Naive thymus-derived CD8-positive, alpha-beta T cell (primary cell): ENCODE measurements around the gene TBC1D23. TPM values are rescaled to one million over a fixed set of nuclear protein-coding genes. Genes with fewer than 3 reads are reported as not detected.
"Not testable (repeated sequence)": the region's sequence is repeated elsewhere in the genome, so short reads cannot be mapped to it uniquely, and the experiment has no call there.

Source experiments
- ATAC-seq, 2 donors: fragments of 150-1000 bp; cut with Tn5 transposase in 1 of 2; sonication (Bioruptor Pico), chemical (Tn5 transposase) in 1 of 2; 1 replicate in 1 of 2; 2 replicates in 1 of 2; pipeline ENCODE4 v1.10.0; 2021; ENCODE audit warnings: mild to moderate bottlenecking in 2 of 2, moderate library complexity in 2 of 2
- POLR2A ChIA-PET: fragments of 350-600 bp; sonication (Branson Sonifier 250); formaldehyde crosslinking; loops from one replicate; lab custom pipeline; 2021; ENCODE audit warnings: antibody characterized with exemption; lab: Charles Lee
- DNase-seq, 10 donors: peaks; one replicate each; pipeline versions ENCODE4 v3.0.0 to v3.0.0-alpha.2; 2020 to 2022
- H3K27ac Mint-ChIP-seq, 10 donors: one replicate each; pipeline ENCODE4 v1.8.0; 2020 to 2022; ENCODE audit warnings: mild to moderate bottlenecking in 10 of 10, mixed read lengths in 10 of 10, moderate library complexity in 4 of 10, inconsistent platforms in 1 of 10
- H3K27me3 Mint-ChIP-seq, 5 donors: one replicate each; pipeline ENCODE4 v1.8.0; 2021 to 2022; ENCODE audit warnings: mixed read lengths in 5 of 5
- H3K36me3 Mint-ChIP-seq, 3 donors: one replicate each; pipeline ENCODE4 v1.8.0; 2020 to 2022; ENCODE audit warnings: mixed read lengths in 3 of 3, mild to moderate bottlenecking in 2 of 3, inconsistent platforms in 1 of 3
- H3K4me1 Mint-ChIP-seq, 4 donors: one replicate each; pipeline ENCODE4 v1.8.0; 2021 to 2022; ENCODE audit warnings: mixed read lengths in 4 of 4
- H3K4me3 Mint-ChIP-seq, 10 donors: one replicate each; pipeline ENCODE4 v1.8.0; 2020 to 2022; ENCODE audit warnings: mild to moderate bottlenecking in 10 of 10, mixed read lengths in 10 of 10, moderate library complexity in 6 of 10, inconsistent platforms in 1 of 10
- H3K9me3 Mint-ChIP-seq, 9 donors: one replicate each; pipeline ENCODE4 v1.8.0; 2020 to 2022; ENCODE audit warnings: mixed read lengths in 9 of 9, mild to moderate bottlenecking in 3 of 9, inconsistent platforms in 1 of 9, moderate library complexity in 1 of 9
- polyA plus RNA-seq, 3 donors: library from polyadenylated mRNA; unstranded; fragments of 300-500 nt; fragmentation: Illumina TruSeq; gene quantifications; one replicate each; pipeline ENCODE4 v1.2.3, GENCODE V29; 2021
- total RNA-seq, 8 experiments: library from RNA in 2 of 8; stranded (reverse) in 2 of 8; gene quantifications; one replicate each; pipeline ENCODE4 v1.2.3 and lab custom pipeline; 2021 to 2026

The TBC1D23 gene
- total and polyA plus RNA-seq, 5 experiments from 2014 or later = 12.7 to 35.9 (median 17.1) TPM

- DNase-seq (no peak), ATAC-seq (no peak)
- peaks cover 7 to 47% (median 25%) of the 10 kb centered on the region in 3 donors for H3K36me3 Mint-ChIP-seq
- POLR2A ChIA-PET = no interaction called here
- no peaks in the 10 kb centered on the region for H3K27me3 Mint-ChIP-seq
- H3K4me3 Mint-ChIP-seq = no peak overlapping the region
- peaks cover 0 to 2% (median 0%) of the 10 kb centered on the region in 9 donors for H3K9me3 Mint-ChIP-seq
- peak overlapping the region in 4 of 10 donors; percentile 4 to 76 (median 33) for H3K27ac Mint-ChIP-seq
- H3K4me1 Mint-ChIP-seq = peaks cover 20 to 45% (median 37%) of the 10 kb centered on the region in 4 donors
These were observed 78.1 kb downstream of the TBC1D23 start for GRCh38 chr3:100338911-100339310.

DNA sequence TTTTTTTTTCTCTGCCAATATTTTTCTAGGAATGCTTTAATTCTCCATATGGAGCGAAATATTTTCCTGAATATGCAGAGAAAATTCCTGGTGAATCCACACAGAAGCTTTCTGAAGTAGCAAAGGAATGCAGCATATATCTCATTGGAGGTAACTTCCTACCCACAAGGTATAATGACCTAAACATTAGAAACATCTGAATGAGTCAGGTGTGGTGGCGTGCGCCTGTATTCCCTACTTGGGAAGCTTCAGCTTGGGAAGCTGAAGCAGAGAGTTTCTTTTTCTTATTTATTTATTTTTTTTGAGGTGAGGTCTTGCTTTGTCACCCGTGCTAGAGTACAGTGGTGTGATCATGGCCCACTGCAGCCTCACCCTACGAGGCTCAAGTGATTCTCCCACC is 79.0 kb downstream of the TBC1D23 start:
- H3K4me3 Mint-ChIP-seq = no peak overlapping the region
- H3K27ac Mint-ChIP-seq = no peak overlapping the region
- no peaks in the 10 kb centered on the region for H3K27me3 Mint-ChIP-seq
- POLR2A ChIA-PET = interaction anchor here (0.5 kb wide), 1 partner anchor 455 kb away, joined by 3 read pairs; no protein-coding TSS in a partner anchor
- H3K36me3 Mint-ChIP-seq = peaks cover 7 to 56% (median 30%) of the 10 kb centered on the region in 3 donors
- no peak for DNase-seq
- H3K4me1 Mint-ChIP-seq = peaks cover 20 to 51% (median 35%) of the 10 kb centered on the region in 4 donors
- no peak for ATAC-seq
- H3K9me3 Mint-ChIP-seq = peaks cover 0 to 2% (median 0%) of the 10 kb centered on the region in 9 donors

GRCh38 chr3:100340527-100340926 is 79.7 kb downstream of the TBC1D23 start:
- Mint-ChIP-seq H3K4me3 (no peak overlapping the region), H3K4me1 (peaks cover 14 to 44% (median 29%) of the 10 kb centered on the region in 4 donors), H3K9me3 (peaks cover 0 to 2% (median 0%) of the 10 kb centered on the region in 9 donors), H3K27me3 (no peaks in the 10 kb centered on the region), H3K27ac (peak overlapping the region in 1 of 10 donors; percentile 27), H3K36me3 (peaks cover 7 to 63% (median 34%) of the 10 kb centered on the region in 3 donors)
- ATAC-seq (no peak), DNase-seq (no peak)
- POLR2A ChIA-PET = no interaction called here

DNA sequence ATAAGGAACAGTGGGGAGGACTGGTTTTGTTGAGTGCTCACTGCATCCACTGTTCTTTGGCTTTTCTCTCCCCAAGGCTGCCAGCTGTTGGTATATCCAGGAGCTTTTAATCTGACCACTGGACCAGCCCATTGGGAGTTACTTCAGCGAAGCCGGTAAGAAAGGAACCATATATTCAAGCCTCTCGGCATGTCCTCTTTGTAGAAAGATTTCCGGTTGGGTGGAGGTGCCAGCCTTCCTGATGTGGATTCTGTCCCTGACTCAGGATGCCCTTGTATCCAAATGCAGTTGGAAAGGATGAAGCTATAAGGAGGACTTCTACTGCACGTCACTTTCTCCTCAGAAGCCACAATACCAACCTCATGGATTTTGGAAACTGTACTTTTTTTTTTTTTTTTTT is 87.9 kb downstream of the TBC1D23 start:
- DNase-seq (no peak), ATAC-seq (no peak)
- Mint-ChIP-seq H3K27me3 (no peaks in the 10 kb centered on the region), H3K4me3 (no peak overlapping the region), H3K4me1 (peaks cover 0 to 7% (median 5%) of the 10 kb centered on the region in 4 donors), H3K9me3 (peaks cover 0 to 2% (median 0%) of the 10 kb centered on the region in 9 donors), H3K36me3 (peaks cover 14 to 98% (median 44%) of the 10 kb centered on the region in 3 donors), H3K27ac (no peak overlapping the region)
- POLR2A ChIA-PET = no interaction called here

GRCh38 chr3:100351770-100352169 is 91.0 kb downstream of the TBC1D23 start:
- H3K27ac Mint-ChIP-seq = not testable (repeated sequence)
- H3K36me3 Mint-ChIP-seq = peaks cover 14 to 97% (median 34%) of the 10 kb centered on the region in 3 donors

GRCh38 chr3:100352296-100353231 is 91.8 kb downstream of the TBC1D23 start:
- peaks cover 0 to 2% (median 0%) of the 10 kb centered on the region in 9 donors for H3K9me3 Mint-ChIP-seq
- H3K36me3 Mint-ChIP-seq = peaks cover 14 to 92% (median 34%) of the 10 kb centered on the region in 3 donors
- H3K4me1 Mint-ChIP-seq = no peaks in the 10 kb centered on the region
- H3K27me3 Mint-ChIP-seq = no peaks in the 10 kb centered on the region
- ATAC-seq = no peak
- no peak overlapping the region for H3K4me3 Mint-ChIP-seq
- POLR2A ChIA-PET = no interaction called here
- H3K27ac Mint-ChIP-seq = peak overlapping the region in 4 of 10 donors; percentile 14 to 67 (median 43)
- DNase-seq = no peak

More at GRCh38 chr3:100351770-100352169, 91.0 kb downstream of the TBC1D23 start:
- POLR2A ChIA-PET, ATAC-seq, H3K4me1 Mint-ChIP-seq, H3K9me3 Mint-ChIP-seq, H3K4me3 Mint-ChIP-seq, DNase-seq, H3K27me3 Mint-ChIP-seq: not testable (repeated sequence)

GRCh38 chr3:100354850-100355249 is 94.1 kb downstream of the TBC1D23 start:
- DNase-seq (no peak), ATAC-seq (no peak)
- H3K27me3 Mint-ChIP-seq = no peaks in the 10 kb centered on the region
- H3K36me3 Mint-ChIP-seq = peaks cover 7 to 85% (median 21%) of the 10 kb centered on the region in 3 donors
- H3K4me1 Mint-ChIP-seq = no peaks in the 10 kb centered on the region
- H3K4me3 Mint-ChIP-seq = no peak overlapping the region
- peak overlapping the region in 4 of 10 donors; percentile 39 to 78 (median 63) for H3K27ac Mint-ChIP-seq
- POLR2A ChIA-PET = no interaction called here
- H3K9me3 Mint-ChIP-seq = peaks cover 0 to 2% (median 0%) of the 10 kb centered on the region in 9 donors

DNA sequence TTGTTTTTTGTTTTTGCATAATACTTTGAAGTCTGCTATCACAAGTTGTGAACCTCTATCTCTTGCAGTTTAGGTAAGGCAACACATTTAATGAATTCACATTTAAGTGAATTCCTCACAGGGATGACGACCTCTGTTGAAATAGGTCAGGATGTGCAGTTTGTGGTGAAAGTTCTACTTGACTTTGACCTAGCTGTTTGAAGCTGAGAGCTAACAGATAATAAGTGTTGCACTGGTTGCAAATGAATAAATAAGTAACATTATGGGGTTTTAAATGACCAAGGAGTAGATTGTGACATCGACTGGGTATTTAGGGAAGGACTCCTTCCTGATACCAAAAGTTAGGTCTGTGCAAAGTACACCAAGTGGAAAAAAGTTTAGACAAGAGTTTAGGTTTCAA is 97.6 kb downstream of the TBC1D23 start:
- Mint-ChIP-seq H3K4me1 (no peaks in the 10 kb centered on the region), H3K27me3 (no peaks in the 10 kb centered on the region), H3K4me3 (no peak overlapping the region), H3K36me3 (peaks cover 6 to 76% (median 32%) of the 10 kb centered on the region in 3 donors), H3K27ac (peak overlapping the region in 1 of 10 donors; percentile 31), H3K9me3 (peaks cover 0 to 9% (median 0%) of the 10 kb centered on the region in 9 donors)
- DNase-seq (no peak), ATAC-seq (no peak)
- POLR2A ChIA-PET = no interaction called here

DNA sequence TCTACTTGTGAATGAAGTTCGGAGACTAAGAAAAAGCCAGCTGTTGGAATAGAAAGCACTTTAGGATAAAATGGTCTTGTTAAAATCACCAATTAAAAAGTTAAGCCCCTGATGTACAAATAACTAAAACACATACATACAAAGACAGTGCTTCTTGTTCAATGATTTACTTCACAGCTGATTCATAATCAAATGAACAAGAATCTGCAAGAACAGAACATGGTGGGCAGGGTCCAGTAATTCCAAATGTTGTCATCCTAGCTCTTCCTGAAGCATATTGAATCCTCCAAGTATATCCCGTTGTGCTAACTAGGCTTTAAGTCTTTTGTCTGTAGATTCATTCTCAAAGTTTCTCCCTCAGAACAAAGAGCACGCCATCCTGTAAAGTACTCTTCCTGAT is 98.2 kb downstream of the TBC1D23 start:
- Mint-ChIP-seq H3K36me3 (peaks cover 9 to 75% (median 38%) of the 10 kb centered on the region in 3 donors), H3K4me1 (no peaks in the 10 kb centered on the region), H3K27me3 (no peaks in the 10 kb centered on the region), H3K9me3 (peaks cover 0 to 9% (median 2%) of the 10 kb centered on the region in 9 donors), H3K4me3 (no peak overlapping the region), H3K27ac (peak overlapping the region in 6 of 10 donors; percentile 3 to 61 (median 10))
- DNase-seq (no peak), ATAC-seq (no peak)
- POLR2A ChIA-PET = no interaction called here

- no peak for DNase-seq
- peaks cover 11 to 77% (median 48%) of the 10 kb centered on the region in 3 donors for H3K36me3 Mint-ChIP-seq
- H3K4me3 Mint-ChIP-seq = no peak overlapping the region
- H3K27ac Mint-ChIP-seq = peak overlapping the region in 6 of 10 donors; percentile 1 to 28 (median 10)
- H3K9me3 Mint-ChIP-seq = peaks cover 0 to 9% (median 3%) of the 10 kb centered on the region in 9 donors
- no peak for ATAC-seq
- POLR2A ChIA-PET = no interaction called here
- H3K4me1 Mint-ChIP-seq = no peaks in the 10 kb centered on the region
- no peaks in the 10 kb centered on the region for H3K27me3 Mint-ChIP-seq
These were observed 100.1 kb downstream of the TBC1D23 start for GRCh38 chr3:100360757-100361496.

GRCh38 chr3:100361897-100362296 is 101.1 kb downstream of the TBC1D23 start:
- DNase-seq (no peak), ATAC-seq (no peak)
- Mint-ChIP-seq H3K4me3 (no peak overlapping the region), H3K9me3 (peaks cover 0 to 9% (median 3%) of the 10 kb centered on the region in 9 donors), H3K4me1 (no peaks in the 10 kb centered on the region), H3K27ac (peak overlapping the region in 4 of 10 donors; percentile 4 to 28 (median 10)), H3K27me3 (no peaks in the 10 kb centered on the region), H3K36me3 (peaks cover 11 to 76% (median 51%) of the 10 kb centered on the region in 3 donors)
- POLR2A ChIA-PET = no interaction called here

GRCh38 chr3:100364421-100364820 is 103.6 kb downstream of the TBC1D23 start:
- DNase-seq = no peak
- Mint-ChIP-seq H3K4me1 (no peaks in the 10 kb centered on the region), H3K27me3 (no peaks in the 10 kb centered on the region), H3K9me3 (peaks cover 0 to 9% (median 3%) of the 10 kb centered on the region in 9 donors), H3K27ac (no peak overlapping the region), H3K36me3 (peaks cover 11 to 83% (median 59%) of the 10 kb centered on the region in 3 donors), H3K4me3 (no peak overlapping the region)
- POLR2A ChIA-PET = no interaction called here
- ATAC-seq = no peak
